GM18517 (cell line): ENCODE results near the gene PPP1CA.

ENCODE experiments used
- ATAC-seq: cut with Tn5 transposase; IDR thresholded peaks from one replicate; pipeline ENCODE4 v1.9.1; 2021; ENCODE audit warnings: mild to moderate bottlenecking, moderate library complexity; ENCODE audit not compliant: unreplicated experiment

Gene PPP1CA

DNA sequence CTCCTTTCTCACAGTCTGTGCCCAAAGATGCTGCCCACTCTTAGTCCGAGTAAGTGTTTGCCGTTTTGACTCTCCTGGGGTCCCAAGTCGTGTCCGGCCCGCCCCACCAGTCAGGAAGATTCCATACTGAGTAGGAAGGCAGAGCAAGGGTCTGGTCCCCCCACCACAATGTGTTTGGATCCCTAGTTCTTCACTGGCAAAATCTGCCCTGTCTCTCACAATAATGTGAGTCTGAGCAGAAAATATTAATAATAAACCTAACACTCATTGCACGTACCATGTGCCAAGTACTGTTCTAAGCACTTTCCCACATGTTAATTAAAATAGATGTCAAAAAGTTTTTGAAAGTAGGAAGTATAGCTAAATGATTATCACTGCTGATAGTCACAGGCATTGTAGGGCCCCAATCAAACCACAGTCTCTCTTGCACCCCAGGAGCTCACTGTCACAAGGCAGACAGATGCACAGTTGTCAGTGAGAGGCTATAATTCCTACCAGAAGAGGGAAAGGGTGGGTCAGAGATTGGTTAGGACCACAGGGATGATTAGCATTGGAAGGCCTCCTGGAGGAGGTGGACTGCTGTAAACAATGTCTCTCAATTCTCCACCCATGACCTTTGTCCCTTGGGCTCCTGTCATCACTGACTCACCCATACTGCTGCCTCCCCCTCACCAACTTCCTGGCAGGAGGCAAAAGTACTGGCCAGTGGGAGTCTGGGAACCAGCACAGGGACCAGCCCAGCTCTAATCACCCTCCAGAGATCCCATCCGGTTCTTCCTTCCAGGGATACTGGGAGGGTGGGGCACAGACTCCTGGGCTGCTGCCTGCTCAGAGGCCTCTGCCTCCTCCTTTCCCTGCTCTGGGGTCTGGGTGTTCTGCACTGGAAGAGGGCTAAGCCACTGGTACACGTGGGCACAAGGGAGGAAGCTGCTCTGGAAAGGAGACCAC, 47.3 kb downstream of the PPP1CA start:
- ATAC-seq = no peak

DNA sequence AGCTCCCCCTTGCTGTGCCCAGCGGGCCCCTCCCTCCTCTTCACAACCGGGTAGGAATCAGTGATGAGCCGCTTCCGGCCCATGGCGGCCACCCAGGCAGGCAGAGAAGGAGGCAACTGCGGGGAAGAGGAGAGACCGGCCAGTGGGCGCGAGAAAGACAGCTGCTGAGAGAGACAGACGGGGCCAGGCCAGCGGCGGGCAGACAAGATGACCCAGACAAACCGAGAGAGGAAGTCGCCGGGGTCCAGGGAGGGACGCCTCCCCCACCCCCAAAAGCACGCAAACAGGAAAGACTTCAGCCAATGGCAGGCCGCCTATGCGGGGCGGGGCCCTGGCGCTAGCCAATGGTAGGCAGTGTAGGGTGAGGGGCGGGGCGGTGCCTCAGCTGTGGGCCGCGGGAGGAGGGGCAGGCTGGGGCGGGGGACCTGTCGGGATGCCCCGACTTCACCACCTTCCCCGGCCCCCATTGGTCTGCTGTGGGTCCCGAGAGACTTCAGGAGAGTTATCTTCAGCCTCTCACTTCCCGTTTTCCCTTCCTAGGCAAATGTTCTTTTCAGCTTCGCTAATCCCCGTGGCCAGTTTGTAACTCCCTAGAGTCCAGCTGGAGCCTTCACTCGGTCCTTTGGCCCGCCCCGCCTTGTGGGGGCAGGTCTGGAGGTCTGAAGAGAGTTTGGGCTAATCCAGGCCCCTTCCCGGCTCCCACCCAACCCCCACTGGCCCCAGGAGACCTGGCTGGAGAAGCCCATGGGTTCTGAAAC, 48.2 kb downstream of the PPP1CA start, which contains the start of gene POLD4:
Gene POLD4, minus strand, starts transcription at position 230 of the 758 bp plus-strand sequence. Its CDS starts 147 bp downstream, at position 83.
- peak; percentile 72 for ATAC-seq

DNA sequence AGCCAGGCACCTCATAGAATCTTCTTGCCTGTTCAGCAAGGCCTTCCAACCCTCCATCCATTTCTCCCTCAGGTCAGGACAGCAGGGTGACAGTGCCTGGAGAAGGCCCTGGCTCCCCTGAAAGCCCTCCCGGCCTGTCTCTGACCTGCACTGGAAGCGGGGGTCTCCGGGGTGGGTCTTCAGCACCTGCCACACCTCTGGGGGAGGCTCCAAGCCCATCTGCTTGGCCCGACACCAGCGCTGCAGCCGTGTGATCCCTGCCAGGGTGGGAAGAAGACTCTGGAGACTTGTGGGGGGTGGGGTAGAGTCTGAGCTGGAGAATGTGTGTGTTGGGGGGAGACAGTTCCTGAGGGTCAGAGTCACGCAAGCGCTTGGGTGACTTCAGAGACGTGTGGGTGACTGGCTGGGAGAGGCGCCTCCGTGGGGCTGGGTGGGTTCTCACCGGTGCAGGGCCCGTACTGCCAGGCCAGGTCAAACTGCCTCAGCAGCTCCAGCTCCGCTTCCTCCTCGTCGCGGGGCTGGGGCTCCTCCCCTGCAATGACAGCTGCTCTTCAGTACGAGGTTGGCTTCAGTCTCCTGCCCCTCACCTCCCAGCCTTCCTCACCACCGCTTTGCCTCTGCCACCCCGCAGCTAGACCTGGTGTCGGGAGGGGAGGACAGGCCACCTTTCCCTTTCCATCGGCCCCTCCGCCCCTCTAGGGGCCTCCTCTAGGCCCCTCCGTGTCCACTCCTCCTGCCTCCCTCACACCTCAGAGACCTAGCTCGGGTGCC, 48.9 kb downstream of the PPP1CA start:
- ATAC-seq = peak; percentile 10

DNA sequence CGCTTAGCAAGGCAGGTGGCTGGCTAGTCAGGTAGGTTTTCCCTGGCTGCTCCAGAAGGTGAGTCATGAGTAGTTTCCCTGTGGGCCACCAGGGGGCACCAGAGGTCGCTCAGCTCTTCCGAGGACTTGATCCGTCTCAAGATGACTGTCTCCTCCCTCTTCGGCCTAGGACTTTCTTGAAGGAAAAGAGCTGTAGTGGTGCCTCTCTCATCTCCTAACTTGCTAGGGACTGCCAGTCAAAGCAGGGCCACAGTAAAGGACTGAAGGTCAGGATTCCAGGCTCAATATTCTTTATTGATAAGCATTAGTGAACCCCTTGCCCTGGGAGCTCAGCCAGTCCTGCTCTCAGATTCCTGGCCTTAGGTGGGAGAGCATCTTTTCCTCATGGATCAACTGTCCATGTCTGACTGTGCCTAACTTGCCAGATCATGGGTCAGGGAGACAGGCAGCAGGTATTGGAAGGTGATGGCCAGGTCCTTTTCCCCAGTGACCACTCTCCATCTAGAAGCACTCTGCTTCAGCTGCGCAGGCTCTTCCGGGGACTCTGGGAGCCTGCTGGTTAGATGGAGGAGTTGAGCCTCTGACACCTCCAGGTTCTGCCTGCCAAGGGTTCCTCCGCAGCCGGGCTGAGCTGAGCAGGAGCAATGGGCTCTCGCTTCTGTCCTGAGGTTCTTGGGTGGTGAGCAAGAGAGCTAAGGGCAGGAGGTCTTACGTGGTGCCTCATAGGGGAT, 50.2 kb downstream of the PPP1CA start:
- no peak for ATAC-seq

DNA sequence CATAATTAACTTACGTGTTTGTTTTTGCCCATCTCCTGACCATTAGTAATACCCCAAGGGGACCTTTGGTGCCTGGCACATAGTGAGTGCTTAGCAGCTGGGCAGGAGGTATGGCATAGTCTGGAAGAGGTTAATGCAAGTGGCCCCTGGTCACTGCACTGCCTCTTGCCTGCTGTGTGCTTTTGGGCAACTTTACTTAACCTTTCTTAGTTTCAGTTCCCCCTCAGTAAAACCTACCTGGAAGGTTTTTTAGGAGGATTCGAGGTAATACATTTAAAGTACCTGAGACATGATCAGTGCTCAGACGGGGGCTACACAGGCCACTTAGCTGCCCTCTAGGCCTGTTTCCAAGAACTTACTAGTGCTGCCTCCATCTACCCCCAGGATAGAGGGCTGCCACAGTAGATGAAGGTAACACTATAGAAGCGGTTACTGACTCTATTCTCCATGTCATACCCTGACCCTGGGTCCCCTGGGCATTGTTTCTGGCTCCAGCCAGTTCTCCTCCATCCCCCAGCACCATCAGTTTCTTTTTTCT, 51.7 kb downstream of the PPP1CA start:
- ATAC-seq = no peak

DNA sequence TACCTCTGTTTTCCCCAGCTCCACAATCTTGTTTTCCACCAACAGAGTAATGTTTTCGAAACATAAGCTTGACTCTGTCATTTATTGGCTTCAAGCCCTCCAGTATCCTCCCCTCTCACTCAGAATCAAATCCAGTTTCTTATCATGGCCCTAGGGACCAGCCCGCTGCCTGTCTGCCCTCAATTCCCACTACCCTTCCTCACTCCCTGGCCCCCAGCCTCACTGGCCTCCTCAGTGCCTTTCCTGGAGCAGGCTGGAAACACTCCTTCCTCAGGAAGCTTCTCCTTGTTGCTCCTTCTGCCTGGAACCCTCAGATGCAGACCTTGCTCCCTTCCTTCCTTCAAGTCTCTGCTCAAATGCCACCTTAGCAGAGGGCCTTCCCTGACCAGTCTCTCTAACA, 52.2 kb downstream of the PPP1CA start:
- ATAC-seq = no peak

DNA sequence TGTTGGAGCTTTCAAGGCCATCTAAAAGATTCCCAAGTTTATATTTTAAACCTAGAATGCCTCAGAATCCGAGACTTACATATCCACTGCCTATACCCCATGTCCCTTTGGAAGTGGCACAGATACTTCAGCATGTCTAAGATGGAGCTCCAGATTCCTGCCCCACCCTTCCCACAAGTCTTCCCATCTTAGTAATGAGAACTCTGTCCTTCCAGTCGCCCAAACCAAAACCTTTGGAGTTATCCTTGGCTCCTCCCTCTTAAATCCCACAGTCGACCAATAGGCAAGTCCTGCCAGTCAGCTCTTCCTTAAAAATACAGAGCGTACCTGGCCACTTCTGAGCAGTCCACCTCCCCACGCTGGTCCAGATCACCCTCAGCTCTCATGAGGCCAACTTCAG, 52.6 kb downstream of the PPP1CA start:
- ATAC-seq = no peak
